Myocyte (in vitro differentiated cells): ENCODE measurements around the gene ETV6. TPM values are rescaled to one million over a fixed set of nuclear protein-coding genes. Genes with fewer than 3 reads are reported as not detected.

Experiments
- DNase-seq: peaks from one replicate; pipeline ENCODE4 v3.0.0-alpha.2; 2012; ENCODE audit warnings: low read depth
- total RNA-seq: library from RNA; depleted of rRNA; stranded (reverse); fragments of >200 nt; gene quantifications from 2 replicates; pipeline ENCODE4 v1.2.3, GENCODE V29; 2014

Gene ETV6
- total RNA-seq, 1 donor from 2014 or later = 9.7 TPM

DNA sequence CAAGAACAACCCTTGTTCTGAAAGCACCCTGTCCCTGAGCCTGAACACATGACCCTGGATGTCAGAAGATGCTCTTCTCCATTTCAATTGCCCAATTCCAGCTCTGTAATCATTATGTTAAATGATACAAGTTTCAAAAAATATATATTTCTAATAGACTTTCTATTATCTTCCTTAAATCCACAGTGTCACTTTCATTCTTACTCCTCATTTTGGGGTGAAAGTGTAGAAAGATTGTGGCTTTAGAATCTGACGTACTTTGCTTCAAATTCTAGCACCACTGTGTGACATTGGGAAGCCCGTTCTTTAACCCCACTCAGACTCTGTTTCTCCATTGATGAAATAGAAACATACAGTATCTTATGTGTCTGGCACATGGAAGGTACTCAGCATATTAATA is 83.2 kb downstream of the ETV6 start:
- no peak for DNase-seq

DNA sequence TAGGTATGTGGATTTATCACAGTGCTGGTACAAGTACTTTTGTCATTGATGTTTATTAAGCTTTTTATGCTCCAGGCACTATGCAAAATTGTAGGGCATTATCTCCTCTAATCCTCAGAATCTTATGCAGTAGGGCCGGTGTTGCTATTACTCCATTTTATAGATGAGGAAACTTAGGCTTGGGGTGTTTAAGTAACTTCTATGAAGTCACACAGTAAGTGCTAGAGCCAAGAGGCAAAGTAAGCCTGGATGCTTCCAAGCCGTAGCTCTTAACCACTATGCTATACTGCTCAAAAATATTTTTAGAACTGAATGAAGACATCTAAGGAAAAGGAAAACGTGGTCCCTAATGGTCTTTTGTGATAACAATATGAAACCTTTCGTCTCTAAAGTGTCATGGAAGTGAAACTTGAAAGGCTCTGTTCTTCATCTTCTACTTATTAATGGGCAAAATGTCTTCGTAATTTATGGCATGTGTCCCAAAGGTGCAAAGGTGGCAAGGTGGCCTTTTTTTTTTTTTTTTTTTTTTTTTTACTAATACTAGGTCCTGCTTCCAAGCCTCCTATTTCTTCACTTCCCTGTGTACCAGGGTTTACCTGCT is 85.2 kb downstream of the ETV6 start:
- no peak for DNase-seq

DNA sequence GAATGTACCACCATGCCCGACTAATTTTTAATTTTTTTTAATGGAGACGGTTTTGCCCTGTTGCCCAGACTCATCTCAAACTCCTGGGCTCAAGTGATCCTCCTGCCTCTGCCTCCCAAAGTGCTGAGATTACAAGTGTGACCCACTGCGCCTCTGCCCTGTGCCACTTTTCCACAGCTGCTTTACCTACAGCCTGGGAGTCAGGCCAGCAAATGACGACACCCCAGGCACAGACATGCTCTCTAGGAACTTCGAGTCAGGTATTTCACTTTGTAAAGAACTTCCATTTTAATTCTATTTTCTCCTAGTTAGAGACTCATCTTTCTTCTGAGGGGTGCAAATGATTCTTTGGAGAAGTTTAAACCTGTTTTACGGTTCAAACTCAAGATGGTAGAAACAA is 89.0 kb downstream of the ETV6 start:
- DNase-seq = no peak

DNA sequence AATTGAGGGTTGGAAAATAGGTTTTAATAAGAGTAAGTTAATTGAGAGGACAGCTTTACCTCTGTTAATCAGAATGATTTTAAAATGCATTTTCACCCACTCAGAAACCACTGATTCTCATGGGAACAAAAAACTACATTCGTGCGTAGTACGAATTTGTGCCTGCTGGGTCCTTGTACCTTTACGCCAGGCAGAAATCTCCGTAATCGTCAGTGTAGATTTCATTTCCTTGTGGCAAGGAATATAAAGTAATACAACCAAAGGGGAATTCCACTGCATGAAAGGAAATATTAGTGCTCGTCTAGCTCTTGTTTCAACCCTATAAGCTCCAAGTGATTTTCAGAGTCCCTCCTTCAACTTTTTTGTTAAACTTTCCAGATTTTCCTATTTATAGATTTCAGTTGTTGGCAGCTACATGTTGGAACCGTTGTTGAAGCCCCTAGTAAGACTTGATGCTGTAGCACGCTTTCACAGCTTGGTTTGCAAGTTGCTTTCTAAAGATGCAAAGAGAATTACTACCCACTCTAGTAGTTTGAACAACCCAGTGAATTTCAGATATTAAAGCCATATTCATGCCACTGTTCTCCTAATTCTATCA is 90.6 kb downstream of the ETV6 start:
- DNase-seq = no peak

DNA sequence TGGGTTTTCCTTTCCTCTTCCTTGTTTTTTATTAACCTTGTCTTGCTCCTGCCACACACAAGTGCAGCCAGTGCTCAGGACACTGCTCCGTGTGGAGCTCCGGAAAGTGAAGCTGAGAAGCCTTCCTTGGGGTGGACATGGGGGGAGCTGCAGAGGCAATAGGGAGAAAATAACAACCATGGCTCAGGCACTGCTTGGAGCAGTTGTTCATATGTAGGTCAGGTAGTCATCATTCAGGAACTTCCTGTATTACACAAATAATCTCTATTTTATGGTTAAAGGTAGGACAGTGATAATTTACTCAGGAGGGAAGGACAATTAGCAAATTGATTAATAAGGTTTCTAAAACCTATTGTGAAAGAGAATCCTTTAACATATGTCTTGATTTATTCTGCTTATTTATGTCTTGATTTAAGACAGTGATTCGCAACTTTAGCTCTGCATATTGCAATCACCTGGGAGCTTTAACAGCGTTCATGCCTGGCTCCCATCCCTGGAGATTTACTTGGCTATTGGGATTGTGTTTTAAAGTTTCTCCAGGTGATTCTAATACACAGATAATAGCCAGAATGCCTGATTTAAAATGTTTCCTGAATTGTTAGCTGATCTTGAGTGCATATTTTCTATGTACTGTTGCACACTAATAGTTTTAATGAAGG is 92.1 kb downstream of the ETV6 start:
- no peak for DNase-seq

DNA sequence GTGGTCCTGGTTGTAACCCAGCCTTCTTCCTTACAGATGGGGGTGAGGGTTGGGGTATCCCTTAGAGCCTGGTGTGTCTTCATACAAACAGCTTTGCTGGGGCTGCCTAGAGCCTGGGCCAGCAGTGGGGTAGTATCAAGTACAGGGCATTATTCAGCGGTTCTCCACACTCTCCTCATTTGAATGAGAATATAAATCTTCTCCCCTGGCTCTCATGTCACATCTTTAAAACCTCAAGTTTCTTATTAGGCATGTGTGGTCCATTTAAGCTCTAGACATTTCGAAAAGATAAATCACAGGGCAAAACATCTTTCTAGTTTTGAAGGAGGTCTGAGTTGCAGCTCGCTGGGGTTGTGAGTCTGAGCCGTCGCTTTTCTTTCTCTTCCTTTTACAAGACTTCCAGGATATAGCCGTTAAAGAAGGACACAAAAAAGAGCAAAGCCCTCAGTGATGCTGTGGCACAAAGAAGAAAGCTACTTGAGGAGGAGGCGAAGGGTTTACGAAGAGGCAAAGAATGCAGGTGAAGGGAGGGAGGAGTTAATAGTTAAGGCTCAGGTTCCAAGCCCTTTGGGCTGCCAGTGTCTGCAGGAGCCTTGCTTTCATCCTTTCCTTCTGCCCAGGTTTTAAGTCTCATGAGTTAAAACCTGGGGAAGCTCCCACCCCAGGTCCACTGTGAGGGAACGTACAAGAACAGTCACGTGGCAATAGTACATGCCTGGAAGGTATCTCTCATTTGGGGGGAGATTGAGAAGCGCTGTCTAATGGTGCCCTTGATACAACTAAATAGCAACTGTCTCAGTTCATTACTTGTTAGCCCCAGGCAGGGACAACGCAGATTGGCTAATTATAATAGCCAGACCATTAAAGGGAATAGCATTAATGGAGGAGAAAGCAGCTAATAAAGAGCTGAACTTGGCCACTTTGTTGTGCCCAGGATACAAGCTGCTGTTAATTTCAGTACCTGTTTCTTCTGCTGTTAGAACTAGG is 94.2 kb downstream of the ETV6 start:
- DNase-seq = no peak

DNA sequence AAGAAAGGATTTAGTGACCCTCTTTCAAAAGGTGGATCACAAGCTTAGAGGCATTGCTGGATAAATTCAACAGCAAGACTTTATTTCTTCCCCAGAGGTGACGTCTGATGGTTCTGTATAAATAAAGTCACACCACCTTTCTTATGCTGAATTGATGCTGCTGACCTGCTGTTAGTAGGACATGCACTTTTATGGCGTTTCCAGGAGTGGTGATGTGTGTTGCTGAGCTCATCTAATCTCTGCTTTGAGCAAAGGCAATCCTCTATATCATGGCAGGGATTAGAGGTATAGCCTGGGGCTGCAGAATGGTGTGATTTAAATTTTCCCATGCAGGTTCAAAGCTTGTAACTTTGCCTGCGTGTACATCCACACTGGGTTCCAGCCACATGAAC is 94.9 kb downstream of the ETV6 start:
- no peak for DNase-seq

DNA sequence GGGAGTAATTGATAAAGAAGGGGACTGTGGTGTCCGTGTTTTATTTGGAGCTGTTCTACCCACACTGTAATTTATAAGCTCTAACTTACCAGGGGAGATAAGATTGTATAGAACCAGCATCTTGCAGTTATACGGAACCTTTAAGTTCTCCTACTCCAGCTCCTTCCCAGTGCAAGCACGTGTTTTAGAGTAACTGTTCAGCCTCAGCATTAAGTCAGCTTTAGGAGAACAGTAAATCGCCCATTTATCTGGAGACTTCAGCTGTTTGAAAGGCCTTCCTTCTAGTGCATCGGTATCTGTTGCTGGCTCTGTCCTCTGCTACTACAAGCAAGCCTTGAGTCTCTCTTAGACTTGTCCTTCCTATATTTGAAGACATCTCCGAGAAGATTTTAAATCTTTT is 95.6 kb downstream of the ETV6 start:
- no peak for DNase-seq

- DNase-seq = peak; percentile 37
These were observed 96.7 kb downstream of the ETV6 start for GRCh38 chr12:11746024-11746771.

GRCh38 chr12:11746940-11747716 is 97.7 kb downstream of the ETV6 start:
- no peak for DNase-seq

- no peak for DNase-seq
These were observed 98.5 kb downstream of the ETV6 start for GRCh38 chr12:11747969-11748368.

DNA sequence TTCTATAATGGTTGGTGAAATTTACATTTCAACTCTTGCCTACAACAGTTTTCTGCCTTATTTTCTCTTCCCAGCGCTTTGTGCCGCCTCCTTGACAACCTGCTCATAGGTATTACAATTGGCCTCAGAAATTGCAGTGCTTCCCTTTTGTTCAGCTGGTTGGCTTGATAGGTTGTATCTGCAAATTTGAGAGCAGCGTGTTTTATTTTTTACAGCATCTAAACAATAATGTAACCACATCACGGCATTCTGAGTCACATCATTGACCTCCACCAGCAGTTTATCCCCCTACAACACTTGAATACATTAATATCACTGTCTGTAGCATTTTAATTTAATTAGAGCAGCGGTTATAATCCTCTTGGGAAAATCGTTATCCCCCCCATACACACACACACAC is 99.4 kb downstream of the ETV6 start:
- no peak for DNase-seq

- DNase-seq = no peak
These were observed 100.6 kb downstream of the ETV6 start for GRCh38 chr12:11749943-11750690.

DNA sequence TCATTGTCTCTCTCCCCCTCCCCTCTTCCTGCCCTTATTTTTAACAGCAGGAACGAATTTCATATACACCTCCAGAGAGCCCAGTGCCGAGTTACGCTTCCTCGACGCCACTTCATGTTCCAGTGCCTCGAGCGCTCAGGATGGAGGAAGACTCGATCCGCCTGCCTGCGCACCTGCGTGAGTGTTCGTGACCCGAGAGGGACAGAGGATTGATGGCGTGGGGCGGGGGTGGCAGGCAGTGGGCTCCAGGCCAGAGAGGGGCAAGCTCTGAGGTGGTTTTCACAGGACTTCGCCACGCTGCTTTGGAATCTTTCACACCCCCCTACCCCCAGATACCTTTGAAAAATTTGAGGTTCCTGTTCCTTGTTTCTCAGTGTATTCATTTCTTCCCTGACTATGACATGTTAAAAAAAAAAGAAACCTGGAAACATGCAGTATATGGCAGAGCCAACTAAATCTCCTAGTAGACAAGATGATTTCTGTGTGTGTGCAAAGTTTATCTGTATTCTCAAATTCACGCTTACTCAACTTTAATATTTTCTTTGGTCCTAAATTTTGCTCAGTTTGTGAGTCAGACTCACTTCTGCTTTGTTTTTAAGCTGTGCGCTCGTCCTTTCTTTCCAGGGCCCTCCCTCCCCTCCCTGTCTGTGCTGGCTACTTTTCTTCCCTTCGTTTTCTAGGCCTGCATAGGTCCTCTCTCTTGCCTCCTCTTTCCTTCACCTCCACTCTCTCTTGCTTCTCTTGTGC is 103.1 kb downstream of the ETV6 start:
- DNase-seq = no peak

- DNase-seq = no peak
These were observed 103.7 kb downstream of the ETV6 start for GRCh38 chr12:11753150-11753499.

- DNase-seq = no peak
These were observed 104.4 kb downstream of the ETV6 start for GRCh38 chr12:11753826-11754225.

- no peak for DNase-seq
These were observed 104.8 kb downstream of the ETV6 start for GRCh38 chr12:11754256-11754655.

DNA sequence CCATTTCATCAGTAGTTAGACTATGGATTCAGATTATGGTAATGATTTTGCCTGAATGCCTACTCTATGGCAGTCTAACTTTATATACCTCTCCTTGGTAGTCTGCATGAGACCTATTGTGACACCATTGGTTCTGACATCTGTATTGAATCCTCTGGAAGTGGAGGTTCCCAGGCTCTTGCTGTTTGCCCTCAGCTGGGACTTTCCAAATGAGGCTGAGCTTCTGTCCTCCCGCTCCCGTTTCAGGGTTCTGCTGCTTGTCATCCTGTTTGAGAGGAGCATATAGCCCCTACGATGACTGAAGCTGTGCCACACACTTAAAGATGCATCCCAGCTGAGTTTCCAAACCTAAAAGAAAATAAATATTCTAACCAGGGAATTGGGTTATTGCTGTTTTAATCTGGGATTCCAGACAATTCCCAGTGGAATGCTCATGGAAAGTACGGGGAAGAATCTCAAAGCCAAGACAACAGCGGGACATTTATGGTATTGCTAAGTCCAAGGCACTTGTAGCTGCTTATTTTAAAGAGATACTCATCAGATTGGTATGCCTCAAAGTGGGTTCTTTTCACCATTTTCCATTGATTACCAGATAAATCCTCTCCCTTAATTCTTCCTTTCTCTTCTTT is 105.9 kb downstream of the ETV6 start:
- DNase-seq = no peak
